ENCODE data around the gene CFAP20DC. TPM values are rescaled to one million over a fixed set of nuclear protein-coding genes. Genes with fewer than 3 reads are reported as not detected.

CFAP20DC gene
- total and polyA plus RNA-seq, 2 donors (not counting 1 experiment from before 2014, with no cell fraction given) = 1.9 to 3.8 TPM

- peak overlapping the region; percentile 9 for H3K9ac ChIP-seq (ENCODE audit: insufficient read depth, low read length)
Measured at GRCh38 chr3:58998476-58999117, 51.2 kb downstream of the CFAP20DC start.

GRCh38 chr3:58996730-58997129 lies 53.1 kb downstream of the CFAP20DC start:
- no peak overlapping the region for H3K4me3 ChIP-seq (replicated peaks in 1 of 4; ENCODE audit: control extremely low read depth in 1 of 4, insufficient read depth in 1 of 4, low read depth in 3 of 4, low read length in 4 of 4)
- no peaks in the 10 kb centered on the region for H3K79me2 ChIP-seq (ENCODE audit: control insufficient read depth, insufficient read depth, low read length)
- H3K9ac ChIP-seq (ENCODE audit: insufficient read depth, low read length) = no peak overlapping the region
- H2AFZ ChIP-seq (ENCODE audit: low read length) = no peak overlapping the region
- no peaks in the 10 kb centered on the region for H3K9me3 ChIP-seq (ENCODE audit: control insufficient read depth, insufficient read depth, low read depth, low read length)
- no peak overlapping the region for H3K27ac ChIP-seq (ENCODE audit: insufficient read depth, low read length)
- H3K4me2 ChIP-seq (ENCODE audit: extremely low read depth, insufficient read depth, low read length) = no peak overlapping the region
- no peak for DNase-seq (ENCODE audit: low read depth in 2 of 2)
- TF ChIP-seq, protein P1, sequence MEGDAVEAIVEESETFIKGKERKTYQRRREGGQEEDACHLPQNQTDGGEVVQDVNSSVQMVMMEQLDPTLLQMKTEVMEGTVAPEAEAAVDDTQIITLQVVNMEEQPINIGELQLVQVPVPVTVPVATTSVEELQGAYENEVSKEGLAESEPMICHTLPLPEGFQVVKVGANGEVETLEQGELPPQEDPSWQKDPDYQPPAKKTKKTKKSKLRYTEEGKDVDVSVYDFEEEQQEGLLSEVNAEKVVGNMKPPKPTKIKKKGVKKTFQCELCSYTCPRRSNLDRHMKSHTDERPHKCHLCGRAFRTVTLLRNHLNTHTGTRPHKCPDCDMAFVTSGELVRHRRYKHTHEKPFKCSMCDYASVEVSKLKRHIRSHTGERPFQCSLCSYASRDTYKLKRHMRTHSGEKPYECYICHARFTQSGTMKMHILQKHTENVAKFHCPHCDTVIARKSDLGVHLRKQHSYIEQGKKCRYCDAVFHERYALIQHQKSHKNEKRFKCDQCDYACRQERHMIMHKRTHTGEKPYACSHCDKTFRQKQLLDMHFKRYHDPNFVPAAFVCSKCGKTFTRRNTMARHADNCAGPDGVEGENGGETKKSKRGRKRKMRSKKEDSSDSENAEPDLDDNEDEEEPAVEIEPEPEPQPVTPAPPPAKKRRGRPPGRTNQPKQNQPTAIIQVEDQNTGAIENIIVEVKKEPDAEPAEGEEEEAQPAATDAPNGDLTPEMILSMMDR (conservative IDR thresholded peaks at IDR 0.05 in 1 of 2, IDR thresholded peaks at IDR 0.05 in 1 of 2; ENCODE audit: low read depth in 1 of 2, low read length in 2 of 2) = no peak
- no peak for TF ChIP-seq EZH2 (IDR thresholded peaks at IDR 0.05; ENCODE audit: low read length, missing control alignments)
- H3K4me1 ChIP-seq (ENCODE audit: control insufficient read depth, extremely low read depth, insufficient read depth, low read length) = peaks cover 14% of the 10 kb centered on the region
- no peaks in the 10 kb centered on the region for H3K36me3 ChIP-seq (ENCODE audit: control insufficient read depth, insufficient read depth, low read length)
- H4K20me1 ChIP-seq (ENCODE audit: control insufficient read depth, extremely low read depth, insufficient read depth, low read length) = no peaks in the 10 kb centered on the region
- H3K27me3 ChIP-seq (ENCODE audit: control insufficient read depth, insufficient read depth, low read length) = no peaks in the 10 kb centered on the region

More at GRCh38 chr3:58998476-58999117, 51.2 kb downstream of the CFAP20DC start:
- Histone ChIP-seq H3K27ac (ENCODE audit: insufficient read depth, low read length) (peak overlapping the region; percentile 90), H3K4me3 (replicated peaks in 1 of 4; ENCODE audit: control extremely low read depth in 1 of 4, insufficient read depth in 1 of 4, low read depth in 3 of 4, low read length in 4 of 4) (no peak overlapping the region), H3K4me2 (ENCODE audit: extremely low read depth, insufficient read depth, low read length) (peak overlapping the region; percentile 40), H3K4me1 (ENCODE audit: control insufficient read depth, extremely low read depth, insufficient read depth, low read length) (peaks cover 14% of the 10 kb centered on the region), H3K36me3 (ENCODE audit: control insufficient read depth, insufficient read depth, low read length) (no peaks in the 10 kb centered on the region), H3K27me3 (ENCODE audit: control insufficient read depth, insufficient read depth, low read length) (no peaks in the 10 kb centered on the region), H3K9me3 (ENCODE audit: control insufficient read depth, insufficient read depth, low read depth, low read length) (no peaks in the 10 kb centered on the region), H2AFZ (ENCODE audit: low read length) (peak overlapping the region; percentile 79), H3K79me2 (ENCODE audit: control insufficient read depth, insufficient read depth, low read length) (no peaks in the 10 kb centered on the region), H4K20me1 (ENCODE audit: control insufficient read depth, extremely low read depth, insufficient read depth, low read length) (no peaks in the 10 kb centered on the region)
- no peak for TF ChIP-seq EZH2 (IDR thresholded peaks at IDR 0.05; ENCODE audit: low read length, missing control alignments)
- TF ChIP-seq, protein P1 (conservative IDR thresholded peaks at IDR 0.05 in 1 of 2, IDR thresholded peaks at IDR 0.05 in 1 of 2; ENCODE audit: low read depth in 1 of 2, low read length in 2 of 2) = no peak
- DNase-seq (ENCODE audit: low read depth in 2 of 2) = peak; percentile 92 to 96

GRCh38 chr3:58994746-58995330 lies 55.0 kb downstream of the CFAP20DC start:
- peak overlapping the region; percentile 69 for H2AFZ ChIP-seq (ENCODE audit: low read length)
- H3K9ac ChIP-seq (ENCODE audit: insufficient read depth, low read length) = no peak overlapping the region
- DNase-seq (ENCODE audit: low read depth in 2 of 2) = peak; percentile 60 to 83
- no peaks in the 10 kb centered on the region for H3K79me2 ChIP-seq (ENCODE audit: control insufficient read depth, insufficient read depth, low read length)
- no peak overlapping the region for H3K4me2 ChIP-seq (ENCODE audit: extremely low read depth, insufficient read depth, low read length)
- no peak overlapping the region for H3K4me3 ChIP-seq (replicated peaks in 1 of 4; ENCODE audit: control extremely low read depth in 1 of 4, insufficient read depth in 1 of 4, low read depth in 3 of 4, low read length in 4 of 4)
- H3K9me3 ChIP-seq (ENCODE audit: control insufficient read depth, insufficient read depth, low read depth, low read length) = no peaks in the 10 kb centered on the region
- TF ChIP-seq EZH2 (IDR thresholded peaks at IDR 0.05; ENCODE audit: low read length, missing control alignments) = no peak
- TF ChIP-seq, protein P1 (conservative IDR thresholded peaks at IDR 0.05 in 1 of 2, IDR thresholded peaks at IDR 0.05 in 1 of 2; ENCODE audit: low read depth in 1 of 2, low read length in 2 of 2) = peak; percentile 92 to 94
- no peaks in the 10 kb centered on the region for H4K20me1 ChIP-seq (ENCODE audit: control insufficient read depth, extremely low read depth, insufficient read depth, low read length)
- peaks cover 14% of the 10 kb centered on the region for H3K4me1 ChIP-seq (ENCODE audit: control insufficient read depth, extremely low read depth, insufficient read depth, low read length)
- H3K27ac ChIP-seq (ENCODE audit: insufficient read depth, low read length) = no peak overlapping the region
- no peaks in the 10 kb centered on the region for H3K36me3 ChIP-seq (ENCODE audit: control insufficient read depth, insufficient read depth, low read length)
- no peaks in the 10 kb centered on the region for H3K27me3 ChIP-seq (ENCODE audit: control insufficient read depth, insufficient read depth, low read length)
